ENCODE measurements around the gene NIT2. TPM values are rescaled to one million over a fixed set of nuclear protein-coding genes. Genes with fewer than 3 reads are reported as not detected.

The NIT2 gene
- total and polyA plus RNA-seq, 2 experiments from 2014 or later = 35.4 to 67.4 TPM

DNA sequence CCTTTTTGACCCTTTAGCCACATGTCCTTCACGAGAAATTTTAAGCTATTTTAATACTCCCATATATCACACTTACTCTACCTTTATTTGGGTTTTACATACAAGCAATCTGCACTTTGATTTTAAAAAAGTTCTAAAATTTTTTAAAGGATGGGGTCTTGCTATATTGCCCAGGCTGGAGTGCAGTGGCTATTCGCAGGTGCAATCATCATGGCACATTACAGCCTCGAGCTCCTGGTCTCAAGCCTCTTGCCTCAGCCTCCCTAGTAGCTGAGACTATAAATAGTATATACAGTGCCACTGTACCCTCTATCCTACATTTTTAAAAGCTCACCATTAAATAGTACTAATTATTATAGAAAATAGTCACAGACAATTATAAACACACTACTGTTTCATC, 29.9 kb downstream of the NIT2 start:
- H3K36me3 ChIP-seq = peaks cover 57% of the 10 kb centered on the region

DNA sequence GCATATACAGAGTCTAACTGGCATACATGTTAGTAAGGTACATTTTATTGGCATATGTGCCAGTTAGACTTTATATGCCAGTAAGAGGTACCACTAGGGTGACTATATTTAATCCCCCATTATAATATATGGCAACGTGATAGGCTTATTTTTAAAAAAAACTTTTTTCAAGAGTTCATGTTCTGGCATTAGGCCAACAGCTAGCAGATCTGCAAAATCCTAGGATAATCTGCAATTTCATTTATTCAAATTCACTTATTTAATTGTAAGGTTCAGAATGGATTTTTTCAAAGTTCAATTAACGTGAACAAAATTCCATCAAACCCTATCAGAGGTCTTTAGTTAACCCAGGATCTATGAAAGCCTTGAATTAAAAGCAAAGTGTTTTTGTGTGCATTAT, 31.9 kb downstream of the NIT2 start:
- H3K4me1 ChIP-seq (ENCODE audit: low read depth) = no peaks in the 10 kb centered on the region
- TF ChIP-seq, protein P1, sequence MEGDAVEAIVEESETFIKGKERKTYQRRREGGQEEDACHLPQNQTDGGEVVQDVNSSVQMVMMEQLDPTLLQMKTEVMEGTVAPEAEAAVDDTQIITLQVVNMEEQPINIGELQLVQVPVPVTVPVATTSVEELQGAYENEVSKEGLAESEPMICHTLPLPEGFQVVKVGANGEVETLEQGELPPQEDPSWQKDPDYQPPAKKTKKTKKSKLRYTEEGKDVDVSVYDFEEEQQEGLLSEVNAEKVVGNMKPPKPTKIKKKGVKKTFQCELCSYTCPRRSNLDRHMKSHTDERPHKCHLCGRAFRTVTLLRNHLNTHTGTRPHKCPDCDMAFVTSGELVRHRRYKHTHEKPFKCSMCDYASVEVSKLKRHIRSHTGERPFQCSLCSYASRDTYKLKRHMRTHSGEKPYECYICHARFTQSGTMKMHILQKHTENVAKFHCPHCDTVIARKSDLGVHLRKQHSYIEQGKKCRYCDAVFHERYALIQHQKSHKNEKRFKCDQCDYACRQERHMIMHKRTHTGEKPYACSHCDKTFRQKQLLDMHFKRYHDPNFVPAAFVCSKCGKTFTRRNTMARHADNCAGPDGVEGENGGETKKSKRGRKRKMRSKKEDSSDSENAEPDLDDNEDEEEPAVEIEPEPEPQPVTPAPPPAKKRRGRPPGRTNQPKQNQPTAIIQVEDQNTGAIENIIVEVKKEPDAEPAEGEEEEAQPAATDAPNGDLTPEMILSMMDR (IDR thresholded peaks at IDR 0.05; ENCODE audit: low read depth, low read length) = no peak
- no peak overlapping the region for H3K27ac ChIP-seq
- no peaks in the 10 kb centered on the region for H3K9me3 ChIP-seq (ENCODE audit: low read depth)
- no peak for DNase-seq (ENCODE audit: low read depth in 1 of 2, low spot score in 1 of 2)
- H3K4me3 ChIP-seq = no peak overlapping the region
- no peaks in the 10 kb centered on the region for H3K27me3 ChIP-seq
- peaks cover 69% of the 10 kb centered on the region for H3K36me3 ChIP-seq

More for the DNA sequence above, 29.9 kb downstream of the NIT2 start:
- TF ChIP-seq, protein P1 (IDR thresholded peaks at IDR 0.05; ENCODE audit: low read depth, low read length) = no peak
- Histone ChIP-seq H3K27ac (no peak overlapping the region), H3K27me3 (no peaks in the 10 kb centered on the region), H3K9me3 (ENCODE audit: low read depth) (no peaks in the 10 kb centered on the region), H3K4me1 (ENCODE audit: low read depth) (no peaks in the 10 kb centered on the region), H3K4me3 (no peak overlapping the region)
- no peak for DNase-seq (ENCODE audit: low read depth in 1 of 2, low spot score in 1 of 2)

DNA sequence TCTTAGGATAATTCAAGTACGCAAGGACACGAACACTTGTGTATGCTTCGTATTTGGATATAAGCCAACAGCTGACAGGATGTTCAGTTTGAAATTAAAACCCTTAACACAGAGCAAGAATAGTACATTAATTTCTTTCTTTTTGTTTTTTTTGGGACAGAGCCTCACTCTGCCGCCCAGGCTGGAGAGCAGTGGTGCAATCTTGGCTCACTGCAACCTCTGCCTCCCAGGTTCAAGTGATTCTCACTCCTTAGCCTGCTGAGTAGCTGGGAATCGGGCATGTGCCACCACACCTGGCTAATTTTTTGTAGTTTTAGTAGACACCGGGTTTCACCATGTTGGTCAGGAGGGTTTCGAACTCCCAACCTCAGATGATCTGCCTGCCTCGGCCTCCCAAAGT, 33.9 kb downstream of the NIT2 start:
- H3K36me3 ChIP-seq = peaks cover 75% of the 10 kb centered on the region
- DNase-seq (ENCODE audit: low read depth in 1 of 2, low spot score in 1 of 2) = peak in 1 of 2 donors; percentile 16
- H3K4me1 ChIP-seq (ENCODE audit: low read depth) = no peaks in the 10 kb centered on the region
- H3K27me3 ChIP-seq = no peaks in the 10 kb centered on the region
- H3K27ac ChIP-seq = no peak overlapping the region
- H3K9me3 ChIP-seq (ENCODE audit: low read depth) = no peaks in the 10 kb centered on the region
- no peak overlapping the region for H3K4me3 ChIP-seq
- TF ChIP-seq, protein P1 (IDR thresholded peaks at IDR 0.05; ENCODE audit: low read depth, low read length) = no peak

DNA sequence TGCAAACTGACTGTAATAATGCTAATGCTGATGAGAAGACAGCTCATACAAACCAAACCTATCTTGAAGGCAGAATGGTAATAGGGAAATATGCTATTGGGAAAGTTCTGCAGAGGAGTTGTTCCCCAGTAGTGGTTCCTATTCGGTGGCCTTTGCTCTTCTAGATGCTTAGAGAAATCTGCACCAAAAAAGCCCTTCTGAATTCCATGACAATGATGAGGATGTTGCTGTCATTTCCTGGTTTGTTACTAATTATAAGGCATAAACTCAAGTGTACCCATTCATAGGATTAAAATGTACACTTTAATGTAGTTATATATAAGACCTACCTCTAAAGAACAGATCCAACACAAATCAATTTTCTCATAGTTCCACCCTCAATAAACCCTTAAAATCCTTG, 36.2 kb downstream of the NIT2 start:
- no peak overlapping the region for H3K4me3 ChIP-seq
- no peaks in the 10 kb centered on the region for H3K27me3 ChIP-seq
- no peak overlapping the region for H3K27ac ChIP-seq
- TF ChIP-seq, protein P1 (IDR thresholded peaks at IDR 0.05; ENCODE audit: low read depth, low read length) = no peak
- H3K9me3 ChIP-seq (ENCODE audit: low read depth) = no peaks in the 10 kb centered on the region
- peaks cover 61% of the 10 kb centered on the region for H3K36me3 ChIP-seq
- no peaks in the 10 kb centered on the region for H3K4me1 ChIP-seq (ENCODE audit: low read depth)
- no peak for DNase-seq (ENCODE audit: low read depth in 1 of 2, low spot score in 1 of 2)

DNA sequence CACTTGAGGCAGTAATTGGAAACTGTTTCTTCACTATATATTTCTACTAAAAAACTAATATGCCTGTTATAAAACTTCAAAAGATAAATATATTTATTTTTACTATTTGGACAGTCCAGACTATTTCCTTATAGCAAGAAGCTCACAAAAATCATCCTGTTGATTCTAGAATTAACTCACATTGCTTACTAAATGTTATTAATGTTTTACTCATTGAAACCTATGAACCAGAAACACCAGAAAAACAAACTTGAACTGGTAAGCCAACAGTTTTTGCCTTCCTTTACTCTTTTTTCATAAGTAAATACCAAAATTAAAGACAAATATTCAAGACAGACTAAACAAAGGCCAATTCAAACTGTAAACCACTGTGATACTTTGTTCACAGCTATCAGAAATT, 40.0 kb downstream of the NIT2 start:
- Histone ChIP-seq H3K4me1 (ENCODE audit: low read depth) (no peaks in the 10 kb centered on the region), H3K9me3 (ENCODE audit: low read depth) (no peaks in the 10 kb centered on the region), H3K36me3 (peaks cover 53% of the 10 kb centered on the region), H3K27ac (no peak overlapping the region), H3K4me3 (no peak overlapping the region), H3K27me3 (no peaks in the 10 kb centered on the region)
- TF ChIP-seq, protein P1 (IDR thresholded peaks at IDR 0.05; ENCODE audit: low read depth, low read length) = no peak
- no peak for DNase-seq (ENCODE audit: low read depth in 1 of 2, low spot score in 1 of 2)

DNA sequence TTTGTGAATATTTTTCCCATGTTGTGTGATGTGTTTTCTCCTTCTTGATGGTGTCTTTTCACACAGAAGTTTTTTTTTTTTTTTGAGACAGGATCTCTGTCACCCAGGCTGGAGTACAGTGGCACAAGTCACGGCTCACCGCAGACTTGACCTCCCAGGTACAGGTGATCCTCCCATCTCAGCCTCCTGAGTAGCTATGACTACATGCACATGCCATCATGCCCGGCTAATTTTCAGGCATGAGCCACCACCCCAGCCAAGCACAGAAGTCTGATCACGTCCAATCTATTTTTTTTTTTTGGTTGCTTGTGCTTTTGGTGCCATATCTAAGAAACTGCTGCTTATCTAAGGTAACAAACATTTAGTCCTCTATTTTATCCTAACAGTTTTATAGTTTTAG, 41.7 kb downstream of the NIT2 start:
- Histone ChIP-seq H3K9me3 (ENCODE audit: low read depth) (no peaks in the 10 kb centered on the region), H3K36me3 (peaks cover 59% of the 10 kb centered on the region), H3K4me3 (no peak overlapping the region), H3K27ac (no peak overlapping the region), H3K27me3 (no peaks in the 10 kb centered on the region), H3K4me1 (ENCODE audit: low read depth) (no peaks in the 10 kb centered on the region)
- TF ChIP-seq, protein P1 (IDR thresholded peaks at IDR 0.05; ENCODE audit: low read depth, low read length) = no peak
- DNase-seq (ENCODE audit: low read depth in 1 of 2, low spot score in 1 of 2) = no peak

Data from cardiac muscle cell (in vitro differentiated cells and primary cell).